HG03439 (cell line): Measurements from ENCODE around the gene DENND1A.

Experiments used
- ATAC-seq: cut with Tn5 transposase; IDR thresholded peaks from one replicate; pipeline ENCODE4 v1.9.1; 2021; ENCODE audit warnings: mild to moderate bottlenecking, moderate library complexity; ENCODE audit not compliant: unreplicated experiment

The DENND1A gene

GRCh38 chr9:123422635-123423310 is 507.2 kb downstream of the DENND1A start:
- ATAC-seq, result no peak

GRCh38 chr9:123421801-123422455 is 508.0 kb downstream of the DENND1A start:
- ATAC-seq, result no peak

GRCh38 chr9:123421186-123421585 is 508.7 kb downstream of the DENND1A start:
- ATAC-seq, result no peak

- no peak for ATAC-seq
These were observed 509.3 kb downstream of the DENND1A start for GRCh38 chr9:123420592-123421111.

GRCh38 chr9:123419721-123420591 is 510.0 kb downstream of the DENND1A start:
- no peak for ATAC-seq

- ATAC-seq, result no peak
These were observed 510.8 kb downstream of the DENND1A start for GRCh38 chr9:123419091-123419490.

GRCh38 chr9:123418506-123418905 is 511.4 kb downstream of the DENND1A start:
- ATAC-seq, result no peak

GRCh38 chr9:123418052-123418430 is 511.9 kb downstream of the DENND1A start:
- no peak for ATAC-seq

- no peak for ATAC-seq
These were observed 512.5 kb downstream of the DENND1A start for GRCh38 chr9:123417289-123418051.

GRCh38 chr9:123416176-123416575 is 513.8 kb downstream of the DENND1A start:
- ATAC-seq, result no peak

- no peak for ATAC-seq
These were observed 514.7 kb downstream of the DENND1A start for GRCh38 chr9:123414936-123415930.

GRCh38 chr9:123414204-123414603 is 515.7 kb downstream of the DENND1A start:
- ATAC-seq, result no peak

- no peak for ATAC-seq
These were observed 517.6 kb downstream of the DENND1A start for GRCh38 chr9:123412171-123412820.

GRCh38 chr9:123411636-123412035 is 518.3 kb downstream of the DENND1A start:
- no peak for ATAC-seq

- no peak for ATAC-seq
These were observed 518.7 kb downstream of the DENND1A start for GRCh38 chr9:123411191-123411590.

GRCh38 chr9:123410281-123410910 is 519.5 kb downstream of the DENND1A start:
- ATAC-seq, result no peak

GRCh38 chr9:123408313-123409262 is 521.3 kb downstream of the DENND1A start:
- no peak for ATAC-seq
